Spinal cord (tissue), 10 donors: ENCODE measurements around the gene SERBP1. TPM values are rescaled to one million over a fixed set of nuclear protein-coding genes. Genes with fewer than 3 reads are reported as not detected.

Experiments used
- DNase-seq, 6 donors: peaks; one replicate each; pipeline versions ENCODE4 v3.0.0 to v3.0.0-alpha.2; 2013 to 2015; ENCODE audit warnings: low spot score in 6 of 6, low read depth in 4 of 6
- H3K27ac ChIP-seq: one replicate; pipeline ENCODE4 v1.5.1; 2013; ENCODE audit warnings: low read depth, low read length, control low read depth
- H3K27me3 ChIP-seq: one replicate; pipeline ENCODE4 v1.6.1; 2013; ENCODE audit warnings: low read length; ENCODE audit not compliant: control insufficient read depth, insufficient read depth
- H3K36me3 ChIP-seq: one replicate; pipeline ENCODE4 v1.6.1; 2013; ENCODE audit warnings: low read length; ENCODE audit not compliant: control insufficient read depth, insufficient read depth
- H3K4me1 ChIP-seq: one replicate; pipeline ENCODE4 v1.6.1; 2013; ENCODE audit warnings: low read length; ENCODE audit not compliant: control insufficient read depth, insufficient read depth
- H3K4me3 ChIP-seq: one replicate; pipeline ENCODE4 v1.5.1; 2013; ENCODE audit warnings: low read depth, low read length, control low read depth
- H3K9me3 ChIP-seq: one replicate; pipeline ENCODE4 v1.6.1; 2013; ENCODE audit warnings: low read length; ENCODE audit not compliant: control insufficient read depth, insufficient read depth
- WGBS: methylation state at CpG from one replicate; pipeline ENCODE4 v1.1.5; 2013; ENCODE audit warnings: missing lambda C conversion rate; ENCODE audit not compliant: insufficient coverage; 5-methylcytosine and 5-hydroxymethylcytosine counted together
- polyA plus RNA-seq, 2 donors: library from polyadenylated mRNA; unstranded; fragments of 120-200 nt; gene quantifications; one replicate each; pipeline ENCODE4 v1.2.1, GENCODE V29; 2013; ENCODE audit not compliant: insufficient read length in 2 of 2
- total RNA-seq, 2 donors: library from RNA; depleted of rRNA in 1 of 2; stranded (reverse); fragments of 120-200 nt in 1 of 2; fragments of >200 nt in 1 of 2; gene quantifications; one replicate each; pipeline versions ENCODE4 v1.2.3 to v1.2.4, GENCODE V29; 2013 to 2014
- donor health status: healthy.

Gene SERBP1
- total and polyA plus RNA-seq, 4 donors: 161 to 267 (median 200) TPM

DNA sequence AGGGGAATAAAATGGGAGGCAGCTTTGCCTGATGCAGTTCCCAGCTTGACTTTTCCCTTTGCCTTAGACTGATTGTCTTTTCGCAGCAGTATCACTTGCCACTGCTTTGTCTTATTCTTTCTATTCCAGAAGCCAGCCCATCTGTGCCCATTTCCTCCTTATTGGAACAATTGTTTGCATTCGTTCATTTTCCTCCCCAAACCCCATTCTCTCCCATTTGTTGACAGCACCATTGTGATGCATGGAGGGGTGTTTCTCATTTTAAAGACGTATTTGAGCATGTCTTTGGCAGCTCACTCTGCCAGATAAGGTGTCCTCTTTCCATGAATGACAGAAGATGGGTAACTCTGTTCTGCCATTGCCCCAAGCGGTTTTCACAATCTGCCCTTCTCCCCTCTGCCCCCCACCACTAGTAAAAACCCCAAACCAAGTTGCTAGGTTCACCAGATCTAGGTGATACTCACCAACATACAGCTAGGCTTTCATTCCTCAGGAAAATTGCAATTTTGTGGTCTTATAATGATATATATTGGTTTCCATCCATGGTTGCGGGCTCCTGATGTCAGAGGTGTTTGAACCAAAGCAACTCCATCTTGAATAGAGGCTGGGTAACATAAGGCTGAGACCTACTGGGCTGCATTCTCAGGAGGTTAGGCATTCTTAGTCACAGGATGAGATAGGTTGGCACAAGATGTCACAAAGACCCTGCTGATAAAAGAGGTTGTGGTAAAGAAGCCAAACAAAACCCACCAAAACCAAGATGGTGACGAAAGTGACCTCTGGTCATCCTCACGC, 30.8 kb downstream of the SERBP1 start:
- Histone ChIP-seq H3K4me3 (no peak overlapping the region), H3K27ac (no peak overlapping the region), H3K36me3 (no peaks in the 10 kb centered on the region), H3K27me3 (no peaks in the 10 kb centered on the region), H3K4me1 (no peaks in the 10 kb centered on the region), H3K9me3 (no peaks in the 10 kb centered on the region)
- WGBS: 84% methylated on average over 3 of the region's 7 CpGs
- DNase-seq: no peak

DNA sequence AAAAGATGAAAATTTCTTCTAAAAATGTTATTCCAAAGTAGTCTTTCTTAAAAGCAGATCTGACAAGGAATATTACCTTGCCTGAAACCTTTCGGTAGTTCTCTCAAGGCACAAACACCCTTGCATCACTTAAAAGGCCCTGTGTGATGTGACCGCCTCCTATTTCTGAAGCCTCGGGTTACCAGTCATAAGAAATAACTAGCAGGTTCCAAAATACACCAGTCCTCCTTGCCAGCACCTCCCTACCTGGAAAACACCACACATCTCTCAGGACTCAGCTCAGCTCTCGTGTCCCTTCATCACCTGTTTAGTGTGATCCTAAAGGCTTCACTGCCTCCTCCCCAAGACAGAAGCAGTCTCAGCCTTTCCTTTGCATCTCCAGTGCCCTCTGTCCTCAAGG, 35.7 kb downstream of the SERBP1 start:
- no peaks in the 10 kb centered on the region for H3K9me3 ChIP-seq
- peaks cover 11% of the 10 kb centered on the region for H3K4me1 ChIP-seq
- no peak overlapping the region for H3K27ac ChIP-seq
- H3K4me3 ChIP-seq: no peak overlapping the region
- WGBS: 70% methylated on average over 3 of the region's 4 CpGs
- no peaks in the 10 kb centered on the region for H3K36me3 ChIP-seq
- H3K27me3 ChIP-seq: no peaks in the 10 kb centered on the region
- DNase-seq: no peak

DNA sequence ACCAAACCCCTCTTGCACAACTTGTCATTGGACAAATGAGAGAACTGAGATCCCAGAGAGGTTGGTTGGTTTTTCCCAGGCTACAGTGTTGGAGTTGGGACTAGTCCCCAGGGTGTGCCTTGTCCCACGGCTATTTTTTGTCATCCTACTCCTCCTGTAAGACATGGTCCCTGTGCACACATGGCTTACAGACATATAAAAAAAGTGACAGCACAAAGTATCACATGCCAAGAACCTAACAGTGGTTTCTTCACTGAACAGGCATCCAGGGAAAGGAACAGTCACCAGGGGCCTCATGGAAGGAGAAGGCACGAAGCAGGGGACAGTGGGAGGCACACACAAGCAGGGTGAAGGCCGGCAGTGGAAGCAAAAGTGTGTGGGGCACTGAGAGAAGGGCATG, 36.5 kb downstream of the SERBP1 start:
- no peaks in the 10 kb centered on the region for H3K9me3 ChIP-seq
- WGBS: 40% methylated on average over 3 of the region's 3 CpGs
- no peak overlapping the region for H3K4me3 ChIP-seq
- peaks cover 11% of the 10 kb centered on the region for H3K4me1 ChIP-seq
- no peaks in the 10 kb centered on the region for H3K36me3 ChIP-seq
- no peaks in the 10 kb centered on the region for H3K27me3 ChIP-seq
- DNase-seq: no peak
- no peak overlapping the region for H3K27ac ChIP-seq

DNA sequence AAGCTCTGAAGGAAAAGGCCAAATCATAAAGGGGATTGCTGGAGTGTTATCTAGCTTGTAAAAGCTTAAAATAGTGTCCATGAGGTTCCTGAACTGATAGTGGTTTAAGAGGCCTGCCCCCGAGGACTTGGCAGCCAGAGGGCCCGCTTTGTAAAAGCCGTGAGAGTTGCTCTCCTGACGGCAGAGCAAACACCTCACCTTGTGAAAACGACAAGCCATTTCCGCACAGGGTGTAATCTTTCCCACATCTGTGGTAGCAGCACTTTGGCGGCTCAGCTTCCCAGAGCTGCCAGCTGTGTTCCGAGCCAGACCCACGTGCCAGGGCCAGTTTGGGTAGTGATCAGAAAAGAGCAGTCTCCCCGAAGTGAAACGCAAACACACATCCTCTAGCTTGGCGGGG, 37.0 kb downstream of the SERBP1 start:
- Histone ChIP-seq H3K9me3 (no peaks in the 10 kb centered on the region), H3K4me3 (no peak overlapping the region), H3K27ac (no peak overlapping the region), H3K36me3 (no peaks in the 10 kb centered on the region), H3K27me3 (no peaks in the 10 kb centered on the region), H3K4me1 (peaks cover 11% of the 10 kb centered on the region)
- peak in 1 of 6 donors; percentile 28 for DNase-seq
- 72% methylated on average over 4 of the region's 12 CpGs for WGBS

DNA sequence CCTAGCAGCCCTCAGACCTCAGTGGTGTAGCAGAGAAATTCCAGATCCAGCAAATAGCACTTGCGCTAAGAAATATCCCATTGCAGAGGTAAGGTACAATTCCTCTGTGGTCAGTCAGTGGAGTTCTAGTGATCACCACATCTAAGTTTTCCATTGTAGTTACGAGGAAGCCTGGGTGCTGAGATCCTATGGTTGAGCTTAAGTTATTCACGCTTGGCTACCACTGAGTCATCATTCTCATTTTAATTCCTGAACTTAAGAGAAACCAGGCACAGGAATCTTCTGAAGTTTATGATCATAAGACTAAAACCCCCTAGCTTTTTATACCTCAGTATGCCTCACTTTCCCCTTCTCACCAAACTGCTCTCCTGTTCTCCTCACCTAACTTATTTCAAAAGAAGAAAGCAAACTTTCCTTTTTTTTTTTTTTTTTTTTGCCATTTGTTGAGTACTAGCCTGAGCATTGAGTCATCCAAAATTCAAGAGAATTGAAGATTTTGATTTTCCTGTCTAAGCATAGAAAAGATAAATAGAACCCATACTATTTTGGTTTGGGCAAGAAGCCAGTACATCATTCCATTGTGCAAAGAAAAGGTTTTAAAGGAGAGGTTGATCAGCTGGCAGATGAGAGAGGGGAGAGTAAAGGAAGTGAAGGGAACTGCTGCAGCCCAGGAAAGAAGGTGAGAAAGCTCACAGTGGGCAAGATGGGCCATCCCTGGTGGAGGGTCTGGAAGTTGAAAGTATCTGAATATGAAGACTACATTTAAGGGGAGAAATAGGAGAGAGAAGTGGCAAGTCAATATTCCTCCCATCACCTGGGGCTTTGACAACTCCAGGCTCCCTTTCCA, 39.9 kb downstream of the SERBP1 start:
- Histone ChIP-seq H3K27ac (no peak overlapping the region), H3K4me3 (no peak overlapping the region), H3K4me1 (peaks cover 11% of the 10 kb centered on the region), H3K27me3 (no peaks in the 10 kb centered on the region), H3K36me3 (no peaks in the 10 kb centered on the region), H3K9me3 (no peaks in the 10 kb centered on the region)
- DNase-seq: no peak
- WGBS: 100% methylated on average over 2 of the region's 3 CpGs

DNA sequence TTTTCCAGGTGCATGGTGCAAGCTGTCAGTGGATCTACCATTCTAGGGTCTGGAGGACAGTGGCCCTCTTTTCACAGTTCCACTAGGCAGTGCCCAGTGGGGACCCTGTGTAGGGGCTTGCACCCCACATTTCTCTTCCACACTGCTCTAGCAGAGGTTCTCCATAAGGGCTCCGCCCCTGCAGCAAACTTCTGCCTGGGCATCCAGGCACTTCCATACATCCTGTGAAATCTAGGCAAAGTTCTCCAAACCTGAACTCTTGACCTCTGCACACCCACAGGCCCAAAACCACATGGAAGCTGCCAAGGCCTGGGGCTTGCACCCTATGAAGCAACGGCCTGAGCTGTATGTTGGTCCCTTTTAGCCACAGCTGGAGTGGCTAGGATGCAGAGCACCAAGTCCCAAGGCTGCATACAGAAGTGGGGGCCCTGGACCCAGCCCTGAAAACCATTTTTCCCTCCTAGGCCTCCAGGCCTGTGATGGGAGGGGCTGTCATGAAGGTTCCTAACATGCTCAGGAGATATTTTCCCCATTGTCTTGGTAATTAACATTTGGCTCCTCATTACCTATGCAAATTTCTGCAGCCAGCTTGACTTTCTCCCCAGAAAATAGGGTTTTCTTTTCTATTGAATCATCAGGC, 46.1 kb downstream of the SERBP1 start:
- H3K27ac ChIP-seq: no peak overlapping the region
- no peak for DNase-seq
- 100% methylated on average over 2 of the region's 2 CpGs for WGBS

DNA sequence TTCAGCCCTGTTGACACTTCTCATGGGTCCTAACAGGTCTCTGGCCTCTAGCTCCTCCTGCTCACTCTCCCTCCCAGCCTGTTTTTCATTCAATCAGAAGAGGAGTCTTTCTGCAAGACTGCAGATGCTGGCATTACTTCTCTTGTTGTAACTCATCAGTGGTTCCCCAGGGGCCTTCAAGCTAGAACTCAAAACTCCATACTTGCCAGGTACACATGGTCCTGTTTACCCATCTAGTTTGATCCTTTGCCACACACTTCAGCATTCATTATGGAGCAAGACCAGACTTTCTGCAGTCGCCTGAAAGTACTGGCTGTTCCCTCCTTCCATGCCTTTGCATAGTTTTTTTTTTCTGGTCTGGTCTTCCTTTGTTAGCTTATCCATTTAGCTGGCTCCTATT, 47.9 kb downstream of the SERBP1 start:
- Histone ChIP-seq H3K9me3 (peaks cover 9% of the 10 kb centered on the region), H3K27ac (no peak overlapping the region), H3K4me3 (no peak overlapping the region), H3K27me3 (no peaks in the 10 kb centered on the region), H3K4me1 (no peaks in the 10 kb centered on the region), H3K36me3 (no peaks in the 10 kb centered on the region)
- no CpG with 5 or more reads among the region's 1 CpG for WGBS
- no peak for DNase-seq

More for the DNA sequence above, 46.1 kb downstream of the SERBP1 start:
- Histone ChIP-seq H3K9me3 (peaks cover 9% of the 10 kb centered on the region), H3K36me3 (no peaks in the 10 kb centered on the region), H3K4me1 (no peaks in the 10 kb centered on the region), H3K27me3 (no peaks in the 10 kb centered on the region), H3K4me3 (no peak overlapping the region)

DNA sequence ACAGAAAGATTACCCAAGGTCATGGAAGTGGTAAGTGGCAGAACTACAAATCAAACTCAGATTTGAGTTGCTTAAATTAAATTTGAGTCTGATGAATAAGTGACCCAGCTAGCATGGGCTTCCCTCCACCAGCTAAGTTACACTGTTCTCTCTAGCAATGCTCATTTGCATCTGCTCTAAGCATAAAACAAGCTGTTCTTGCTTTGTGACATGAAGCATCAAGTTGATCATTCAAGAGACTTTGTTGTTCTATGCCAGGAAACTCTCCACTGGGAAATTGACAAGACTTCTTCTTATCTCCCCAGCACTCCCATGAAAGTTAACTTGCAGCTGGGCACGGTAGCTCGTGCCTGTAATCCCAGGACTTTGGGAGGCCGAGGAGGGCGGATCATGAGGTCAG, 49.0 kb downstream of the SERBP1 start:
- 82% methylated on average over 4 of the region's 4 CpGs for WGBS
- H3K9me3 ChIP-seq: peaks cover 9% of the 10 kb centered on the region
- no peak for DNase-seq
- no peaks in the 10 kb centered on the region for H3K36me3 ChIP-seq
- no peak overlapping the region for H3K4me3 ChIP-seq
- H3K27me3 ChIP-seq: no peaks in the 10 kb centered on the region
- no peak overlapping the region for H3K27ac ChIP-seq
- H3K4me1 ChIP-seq: no peaks in the 10 kb centered on the region

DNA sequence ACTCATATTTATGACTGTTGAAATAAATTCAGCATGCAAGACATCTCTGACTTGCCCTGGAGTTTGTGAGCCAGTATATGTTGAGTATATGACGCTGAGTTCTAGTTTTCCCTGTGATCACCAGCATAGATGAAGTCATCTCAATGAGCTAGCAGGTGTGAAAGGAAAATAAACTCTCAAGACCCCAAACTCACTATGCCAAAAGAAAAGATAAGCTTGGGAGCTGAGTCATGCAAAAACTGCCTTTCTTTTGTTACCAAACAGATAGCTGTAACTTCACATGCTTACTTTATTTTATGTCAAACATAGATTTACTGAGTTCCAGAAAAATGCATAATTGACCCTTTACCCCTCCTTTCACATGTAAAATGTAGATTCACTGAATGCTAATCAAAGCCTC, 52.9 kb downstream of the SERBP1 start:
- DNase-seq: no peak
- no peaks in the 10 kb centered on the region for H3K36me3 ChIP-seq
- WGBS: no CpG with 5 or more reads among the region's 1 CpG

More for the DNA sequence above, 52.9 kb downstream of the SERBP1 start:
- Histone ChIP-seq H3K27ac (no peak overlapping the region), H3K4me3 (no peak overlapping the region), H3K9me3 (no peaks in the 10 kb centered on the region), H3K27me3 (no peaks in the 10 kb centered on the region), H3K4me1 (no peaks in the 10 kb centered on the region)
